HG03097 (cell line): ENCODE results near the gene JMJD8.
"Not testable (repeated sequence)": the region's sequence is repeated elsewhere in the genome, so short reads cannot be mapped to it uniquely, and the experiment has no call there.

ENCODE experiments used
- ATAC-seq: cut with Tn5 transposase; IDR thresholded peaks from one replicate; pipeline ENCODE4 v1.9.1; 2021; ENCODE audit not compliant: unreplicated experiment, low FRiP score

JMJD8 gene

GRCh38 chr16:722835-723633 lies 38.9 kb upstream of the JMJD8 start:
- ATAC-seq: no peak

- ATAC-seq: no peak
These were observed 37.8 kb upstream of the JMJD8 start for GRCh38 chr16:721765-722540.

GRCh38 chr16:720990-721764 lies 37.0 kb upstream of the JMJD8 start, which contains the start of gene ANTKMT:
Gene ANTKMT (plus strand): TSS chr16:721146. CDS start chr16:721275, 129 bp downstream.
- ATAC-seq: peak; percentile 61

GRCh38 chr16:720447-720989 lies 36.4 kb upstream of the JMJD8 start:
- peak; percentile 15 for ATAC-seq

GRCh38 chr16:719815-720446 lies 35.8 kb upstream of the JMJD8 start:
- no peak for ATAC-seq

- ATAC-seq: no peak
These were observed 34.8 kb upstream of the JMJD8 start for GRCh38 chr16:718922-719321.

- no peak for ATAC-seq
These were observed 34.3 kb upstream of the JMJD8 start for GRCh38 chr16:718389-718788.

- no peak for ATAC-seq
These were observed 33.5 kb upstream of the JMJD8 start for GRCh38 chr16:717450-718245.

- ATAC-seq: no peak
These were observed 32.7 kb upstream of the JMJD8 start for GRCh38 chr16:716768-717325.

GRCh38 chr16:716200-716568 lies 32.0 kb upstream of the JMJD8 start:
- ATAC-seq: no peak

- no peak for ATAC-seq
These were observed 31.5 kb upstream of the JMJD8 start for GRCh38 chr16:715477-716199.

- peak; percentile 47 for ATAC-seq
These were observed 30.7 kb upstream of the JMJD8 start, which contains the start of gene METRN for GRCh38 chr16:714558-715476. Gene METRN (plus strand): TSS chr16:715118. CDS start chr16:715290, 172 bp downstream.

GRCh38 chr16:714079-714478 lies 29.9 kb upstream of the JMJD8 start:
- no peak for ATAC-seq

GRCh38 chr16:712740-713250 lies 28.7 kb upstream of the JMJD8 start:
- ATAC-seq: not testable (repeated sequence)

GRCh38 chr16:711548-712320 lies 27.6 kb upstream of the JMJD8 start:
- no peak for ATAC-seq

GRCh38 chr16:711084-711483 lies 26.9 kb upstream of the JMJD8 start:
- no peak for ATAC-seq
